Measurements from ENCODE around the gene MAN2B2.

The MAN2B2 gene

DNA sequence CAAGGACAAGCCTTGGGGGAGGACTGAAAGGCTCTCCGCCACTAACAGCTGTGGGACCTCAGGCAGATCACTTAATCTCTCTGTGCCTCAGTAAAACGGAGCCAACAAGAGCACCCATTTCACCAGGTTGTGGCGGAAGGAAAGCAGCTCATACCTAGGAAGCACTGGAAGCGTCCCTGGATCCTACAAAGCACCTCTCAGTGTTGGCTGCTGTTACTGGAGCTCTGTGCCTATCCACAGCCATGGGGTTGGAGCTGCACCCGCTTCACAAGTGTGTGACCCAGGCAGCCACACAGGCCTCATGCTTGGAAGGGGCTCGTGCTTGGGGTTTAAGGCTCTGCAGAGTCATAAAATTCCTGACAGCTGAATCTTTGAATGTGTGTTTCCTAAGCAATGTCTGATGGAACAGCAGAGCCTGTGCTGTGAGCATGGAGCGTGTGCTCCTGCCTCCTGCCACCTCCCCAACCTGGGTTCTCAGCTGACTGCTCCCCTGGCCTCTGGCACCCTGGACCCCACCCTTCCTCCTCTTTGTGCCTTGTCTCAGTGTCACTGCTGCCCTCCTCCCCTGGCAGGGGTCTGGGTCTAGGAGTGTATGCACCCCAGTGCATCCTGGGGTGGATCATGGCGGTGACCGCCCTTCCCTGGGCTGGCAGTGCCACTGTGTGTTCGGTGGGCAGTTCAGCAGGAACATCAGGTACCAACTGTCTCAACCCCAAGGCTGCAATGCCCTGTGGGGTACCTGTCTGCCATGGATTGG, 14.4 kb upstream of the MAN2B2 start:
- no peak for DNase-seq (ENCODE audit: low read depth)
- TF ChIP-seq, protein P1, sequence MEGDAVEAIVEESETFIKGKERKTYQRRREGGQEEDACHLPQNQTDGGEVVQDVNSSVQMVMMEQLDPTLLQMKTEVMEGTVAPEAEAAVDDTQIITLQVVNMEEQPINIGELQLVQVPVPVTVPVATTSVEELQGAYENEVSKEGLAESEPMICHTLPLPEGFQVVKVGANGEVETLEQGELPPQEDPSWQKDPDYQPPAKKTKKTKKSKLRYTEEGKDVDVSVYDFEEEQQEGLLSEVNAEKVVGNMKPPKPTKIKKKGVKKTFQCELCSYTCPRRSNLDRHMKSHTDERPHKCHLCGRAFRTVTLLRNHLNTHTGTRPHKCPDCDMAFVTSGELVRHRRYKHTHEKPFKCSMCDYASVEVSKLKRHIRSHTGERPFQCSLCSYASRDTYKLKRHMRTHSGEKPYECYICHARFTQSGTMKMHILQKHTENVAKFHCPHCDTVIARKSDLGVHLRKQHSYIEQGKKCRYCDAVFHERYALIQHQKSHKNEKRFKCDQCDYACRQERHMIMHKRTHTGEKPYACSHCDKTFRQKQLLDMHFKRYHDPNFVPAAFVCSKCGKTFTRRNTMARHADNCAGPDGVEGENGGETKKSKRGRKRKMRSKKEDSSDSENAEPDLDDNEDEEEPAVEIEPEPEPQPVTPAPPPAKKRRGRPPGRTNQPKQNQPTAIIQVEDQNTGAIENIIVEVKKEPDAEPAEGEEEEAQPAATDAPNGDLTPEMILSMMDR (IDR thresholded peaks at IDR 0.05; ENCODE audit: low read length, missing control alignments): no peak
- no peak overlapping the region for H3K4me3 ChIP-seq (replicated peaks; ENCODE audit: low read depth, low read length)

- DNase-seq (ENCODE audit: low read depth): no peak
- H3K4me3 ChIP-seq (replicated peaks; ENCODE audit: low read depth, low read length): no peak overlapping the region
- TF ChIP-seq, protein P1 (IDR thresholded peaks at IDR 0.05; ENCODE audit: low read length, missing control alignments): no peak
Observed at GRCh38 chr4:6561173-6561516, 13.8 kb upstream of the MAN2B2 start.

GRCh38 chr4:6561706-6562371, 13.2 kb upstream of the MAN2B2 start:
- TF ChIP-seq, protein P1 (IDR thresholded peaks at IDR 0.05; ENCODE audit: low read length, missing control alignments): no peak
- no peak overlapping the region for H3K4me3 ChIP-seq (replicated peaks; ENCODE audit: low read depth, low read length)
- DNase-seq (ENCODE audit: low read depth): no peak

GRCh38 chr4:6562931-6563901, 11.8 kb upstream of the MAN2B2 start:
- peak overlapping the region; percentile 7 for H3K4me3 ChIP-seq (replicated peaks; ENCODE audit: low read depth, low read length)
- no peak for DNase-seq (ENCODE audit: low read depth)
- TF ChIP-seq, protein P1 (IDR thresholded peaks at IDR 0.05; ENCODE audit: low read length, missing control alignments): no peak

DNA sequence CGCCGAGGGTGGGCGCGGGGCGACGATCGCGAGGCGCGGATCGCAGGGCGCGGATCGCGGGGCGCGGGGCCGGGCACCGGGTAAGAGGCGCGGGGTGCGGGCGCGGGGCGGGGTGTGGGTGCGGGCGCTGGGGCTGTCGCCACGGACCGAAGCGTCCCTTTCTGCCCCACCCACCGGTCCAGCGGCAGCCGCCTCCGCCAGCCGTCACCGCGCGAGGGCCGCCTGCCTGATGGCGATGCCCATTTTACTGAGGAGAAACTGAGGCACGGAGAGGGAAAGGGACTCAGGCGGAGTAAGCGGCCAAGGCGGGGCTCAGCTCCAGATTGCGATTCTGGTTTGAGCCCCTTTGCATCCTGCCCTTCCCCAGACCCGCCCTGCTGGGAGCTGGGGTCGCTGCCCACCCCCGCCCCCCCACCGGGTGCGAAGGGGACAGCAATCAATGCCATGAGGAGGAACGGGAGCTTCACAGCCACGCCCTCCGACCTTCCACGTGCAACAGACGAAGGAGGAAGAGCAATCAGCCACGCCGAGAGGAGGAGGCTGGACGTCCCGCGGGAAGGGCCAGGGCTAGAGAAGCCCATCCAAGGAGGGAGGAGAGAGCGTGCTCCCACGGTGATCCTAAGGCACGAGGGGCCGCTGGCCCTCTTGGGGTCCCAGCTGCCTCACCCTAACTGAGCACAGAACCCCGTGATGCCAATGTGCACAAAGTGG, 10.9 kb upstream of the MAN2B2 start:
- no peak for DNase-seq (ENCODE audit: low read depth)
- H3K4me3 ChIP-seq (replicated peaks; ENCODE audit: low read depth, low read length): no peak overlapping the region
- TF ChIP-seq, protein P1 (IDR thresholded peaks at IDR 0.05; ENCODE audit: low read length, missing control alignments): no peak

GRCh38 chr4:6565691-6566390, 9.1 kb upstream of the MAN2B2 start:
- TF ChIP-seq, protein P1 (IDR thresholded peaks at IDR 0.05; ENCODE audit: low read length, missing control alignments): no peak
- H3K4me3 ChIP-seq (replicated peaks; ENCODE audit: low read depth, low read length): no peak overlapping the region
- no peak for DNase-seq (ENCODE audit: low read depth)

Measured in fibroblast of pulmonary artery (primary cell).